AG04449 (cell line): ENCODE measurements around the gene IGF1R.

Experiments used
- CTCF ChIA-PET: fragments of 350-600 bp; formaldehyde crosslinking; extraction: SDS; loops from one replicate; lab custom pipeline; 2021; ENCODE audit warnings: antibody characterized with exemption; lab: Yijun Ruan, JAX
- POLR2A ChIA-PET: fragments of 400-600, 350-600 bp; formaldehyde crosslinking; extraction: SDS; loops from one replicate; lab custom pipeline; 2020; ENCODE audit warnings: antibody characterized with exemption, inconsistent platforms; lab: Yijun Ruan, JAX
- DNase-seq: peaks from one replicate; pipeline ENCODE4 v3.0.0-alpha.2; 2010; ENCODE audit warnings: low read depth, low spot score
- H3K4me3 ChIP-seq: 2 replicates; pipeline ENCODE4 v1.5.1; 2011; ENCODE audit warnings: low read depth, mild to moderate bottlenecking, control low read depth, low read length
- CTCF ChIP-seq: IDR thresholded peaks from one replicate; pipeline ENCODE4 v1.5.1; 2011; ENCODE audit warnings: mild to moderate bottlenecking, moderate library complexity, low read length, control low read depth, inconsistent platforms; ENCODE audit not compliant: insufficient read depth; ENCODE audit errors: missing control alignments

The IGF1R gene

DNA sequence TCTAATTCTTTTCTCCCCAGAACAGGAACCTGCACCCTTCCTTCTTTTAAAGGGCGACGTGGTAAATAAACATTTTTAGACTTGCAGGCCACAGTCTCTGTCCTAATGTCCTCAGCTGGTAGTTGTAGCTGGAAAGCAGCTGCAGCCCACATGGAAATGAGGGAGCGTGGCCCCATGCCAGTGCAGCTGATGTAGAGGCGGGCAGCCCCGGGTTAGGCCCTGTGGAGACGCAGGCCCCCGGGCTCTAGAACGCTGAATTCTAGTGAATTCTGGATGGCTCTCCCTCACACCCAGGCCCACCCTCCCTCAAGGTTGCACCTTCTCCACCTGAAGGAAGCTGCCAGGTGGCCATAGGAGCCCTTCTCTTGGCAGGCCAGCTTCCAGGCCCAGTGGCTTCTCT lies 307.0 kb downstream of the IGF1R start:
- no peak for DNase-seq
- no peak for TF ChIP-seq CTCF
- ChIA-PET POLR2A (no interaction called here), CTCF (interaction anchor here (2.0 kb wide), 1 partner anchor 104 kb away, joined by 6 read pairs; no protein-coding TSS in a partner anchor)
- H3K4me3 ChIP-seq: no peak overlapping the region

GRCh38 chr15:98955961-98956723 lies 307.8 kb downstream of the IGF1R start:
- no peak overlapping the region for H3K4me3 ChIP-seq
- no peak for TF ChIP-seq CTCF
- no peak for DNase-seq
- POLR2A ChIA-PET: no interaction called here
- CTCF ChIA-PET: interaction anchor here (1.0 to 2.0 kb wide), 2 partner anchors 9 to 103 kb away, joined by 3 to 6 read pairs; no protein-coding TSS in a partner anchor

GRCh38 chr15:98956796-98957553 lies 308.6 kb downstream of the IGF1R start:
- TF ChIP-seq CTCF: no peak
- no peak for DNase-seq
- H3K4me3 ChIP-seq: no peak overlapping the region
- ChIA-PET POLR2A (no interaction called here), CTCF (interaction anchor here (1.0 kb wide), 1 partner anchor 10 kb away, joined by 3 read pairs; no protein-coding TSS in a partner anchor)

DNA sequence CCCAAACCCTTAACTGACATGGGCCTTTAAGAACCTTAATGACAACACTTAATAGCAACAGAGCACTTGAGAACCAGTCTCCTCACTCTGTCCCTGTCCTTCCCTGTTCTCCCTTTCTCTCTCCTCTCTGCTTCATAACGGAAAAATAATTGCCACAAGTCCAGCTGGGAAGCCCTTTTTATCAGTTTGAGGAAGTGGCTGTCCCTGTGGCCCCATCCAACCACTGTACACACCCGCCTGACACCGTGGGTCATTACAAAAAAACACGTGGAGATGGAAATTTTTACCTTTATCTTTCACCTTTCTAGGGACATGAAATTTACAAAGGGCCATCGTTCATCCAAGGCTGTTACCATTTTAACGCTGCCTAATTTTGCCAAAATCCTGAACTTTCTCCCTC lies 309.3 kb downstream of the IGF1R start:
- no peak overlapping the region for H3K4me3 ChIP-seq
- POLR2A ChIA-PET: no interaction called here
- no peak for TF ChIP-seq CTCF
- no peak for DNase-seq
- CTCF ChIA-PET: interaction anchor here (1.0 kb wide), 1 partner anchor 11 kb away, joined by 3 read pairs; no protein-coding TSS in a partner anchor

GRCh38 chr15:98958076-98958475 lies 309.7 kb downstream of the IGF1R start:
- ChIA-PET CTCF (interaction anchor here (0.8 kb wide), 1 partner anchor 12 kb away, joined by 3 read pairs; no protein-coding TSS in a partner anchor), POLR2A (no interaction called here)

More at GRCh38 chr15:98958076-98958475, 309.7 kb downstream of the IGF1R start:
- no peak for DNase-seq
- H3K4me3 ChIP-seq: no peak overlapping the region
- TF ChIP-seq CTCF: no peak
